HL-60 (cell line): Measurements from ENCODE around the gene VAMP4.

Experiments used
- POLR2AphosphoS5 ChIP-seq: IDR thresholded peaks from 2 replicates; pipeline ENCODE4 v1.6.1; 2012; ENCODE audit warnings: low read depth
- SPI1 ChIP-seq: IDR thresholded peaks from 2 replicates; pipeline ENCODE4 v1.6.1; 2012; ENCODE audit warnings: low read depth, mild to moderate bottlenecking, borderline replicate concordance
- TF ChIP-seq, protein P1 (sequence below): IDR thresholded peaks from one replicate; pipeline ENCODE4 v1.5.1; 2011; ENCODE audit warnings: low read length, control low read depth, inconsistent platforms; ENCODE audit not compliant: insufficient read depth
- TF ChIP-seq, protein P2 (sequence below): IDR thresholded peaks from 2 replicates; pipeline ENCODE4 v1.6.1; 2012; ENCODE audit warnings: low read depth; ENCODE audit not compliant: insufficient replicate concordance

DNA sequence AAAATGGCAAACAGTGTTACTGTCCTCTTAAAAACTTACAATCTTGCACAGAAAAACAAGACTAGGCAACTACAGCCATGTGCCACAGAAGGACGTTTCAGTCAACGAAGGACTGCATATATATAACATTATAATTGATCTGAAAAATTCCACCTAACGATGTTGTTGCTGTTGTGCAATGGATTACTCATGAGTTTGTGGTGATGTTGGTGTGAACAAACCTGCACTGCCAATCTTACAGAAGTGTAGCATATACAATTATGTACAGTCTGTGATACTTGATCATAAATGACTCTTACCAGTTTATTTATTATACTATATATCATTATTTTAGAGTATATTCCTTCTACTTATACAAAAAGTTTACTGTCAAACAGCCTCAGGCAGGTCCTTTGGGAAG, 6.8 kb upstream of the VAMP4 start:
- TF ChIP-seq, protein P1, sequence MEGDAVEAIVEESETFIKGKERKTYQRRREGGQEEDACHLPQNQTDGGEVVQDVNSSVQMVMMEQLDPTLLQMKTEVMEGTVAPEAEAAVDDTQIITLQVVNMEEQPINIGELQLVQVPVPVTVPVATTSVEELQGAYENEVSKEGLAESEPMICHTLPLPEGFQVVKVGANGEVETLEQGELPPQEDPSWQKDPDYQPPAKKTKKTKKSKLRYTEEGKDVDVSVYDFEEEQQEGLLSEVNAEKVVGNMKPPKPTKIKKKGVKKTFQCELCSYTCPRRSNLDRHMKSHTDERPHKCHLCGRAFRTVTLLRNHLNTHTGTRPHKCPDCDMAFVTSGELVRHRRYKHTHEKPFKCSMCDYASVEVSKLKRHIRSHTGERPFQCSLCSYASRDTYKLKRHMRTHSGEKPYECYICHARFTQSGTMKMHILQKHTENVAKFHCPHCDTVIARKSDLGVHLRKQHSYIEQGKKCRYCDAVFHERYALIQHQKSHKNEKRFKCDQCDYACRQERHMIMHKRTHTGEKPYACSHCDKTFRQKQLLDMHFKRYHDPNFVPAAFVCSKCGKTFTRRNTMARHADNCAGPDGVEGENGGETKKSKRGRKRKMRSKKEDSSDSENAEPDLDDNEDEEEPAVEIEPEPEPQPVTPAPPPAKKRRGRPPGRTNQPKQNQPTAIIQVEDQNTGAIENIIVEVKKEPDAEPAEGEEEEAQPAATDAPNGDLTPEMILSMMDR = no peak
- TF ChIP-seq, protein P2, sequence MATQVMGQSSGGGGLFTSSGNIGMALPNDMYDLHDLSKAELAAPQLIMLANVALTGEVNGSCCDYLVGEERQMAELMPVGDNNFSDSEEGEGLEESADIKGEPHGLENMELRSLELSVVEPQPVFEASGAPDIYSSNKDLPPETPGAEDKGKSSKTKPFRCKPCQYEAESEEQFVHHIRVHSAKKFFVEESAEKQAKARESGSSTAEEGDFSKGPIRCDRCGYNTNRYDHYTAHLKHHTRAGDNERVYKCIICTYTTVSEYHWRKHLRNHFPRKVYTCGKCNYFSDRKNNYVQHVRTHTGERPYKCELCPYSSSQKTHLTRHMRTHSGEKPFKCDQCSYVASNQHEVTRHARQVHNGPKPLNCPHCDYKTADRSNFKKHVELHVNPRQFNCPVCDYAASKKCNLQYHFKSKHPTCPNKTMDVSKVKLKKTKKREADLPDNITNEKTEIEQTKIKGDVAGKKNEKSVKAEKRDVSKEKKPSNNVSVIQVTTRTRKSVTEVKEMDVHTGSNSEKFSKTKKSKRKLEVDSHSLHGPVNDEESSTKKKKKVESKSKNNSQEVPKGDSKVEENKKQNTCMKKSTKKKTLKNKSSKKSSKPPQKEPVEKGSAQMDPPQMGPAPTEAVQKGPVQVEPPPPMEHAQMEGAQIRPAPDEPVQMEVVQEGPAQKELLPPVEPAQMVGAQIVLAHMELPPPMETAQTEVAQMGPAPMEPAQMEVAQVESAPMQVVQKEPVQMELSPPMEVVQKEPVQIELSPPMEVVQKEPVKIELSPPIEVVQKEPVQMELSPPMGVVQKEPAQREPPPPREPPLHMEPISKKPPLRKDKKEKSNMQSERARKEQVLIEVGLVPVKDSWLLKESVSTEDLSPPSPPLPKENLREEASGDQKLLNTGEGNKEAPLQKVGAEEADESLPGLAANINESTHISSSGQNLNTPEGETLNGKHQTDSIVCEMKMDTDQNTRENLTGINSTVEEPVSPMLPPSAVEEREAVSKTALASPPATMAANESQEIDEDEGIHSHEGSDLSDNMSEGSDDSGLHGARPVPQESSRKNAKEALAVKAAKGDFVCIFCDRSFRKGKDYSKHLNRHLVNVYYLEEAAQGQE = no peak
- TF ChIP-seq SPI1 (no peak), POLR2AphosphoS5 (no peak)
